Hindlimb muscle (tissue), 1 donor: Measurements from ENCODE around the gene RAB5A. TPM values are rescaled to one million over a fixed set of nuclear protein-coding genes. Genes with fewer than 3 reads are reported as not detected.
A peak's percentile ranks its signal among the peaks of the same experiment; 100 is the strongest.
"Not testable (repeated sequence)": the region's sequence is repeated elsewhere in the genome, so short reads cannot be mapped to it uniquely, and the experiment has no call there.

ENCODE experiments used
- DNase-seq: peaks from one replicate; pipeline ENCODE4 v3.0.0-alpha.2; 2013
- polyA plus RNA-seq: library from polyadenylated mRNA; unstranded; fragments of 120-200 nt; gene quantifications from one replicate; pipeline ENCODE4 v1.2.1, GENCODE V29; 2013; ENCODE audit not compliant: insufficient read length

RAB5A gene
- polyA plus RNA-seq: 36.6 TPM

GRCh38 chr3:19946832-19947548 is at the start of gene RAB5A:
Gene RAB5A (plus strand): TSS chr3:19947097. CDS start chr3:19950899, 3,802 bp downstream.
- peak; percentile 97 for DNase-seq

GRCh38 chr3:19898721-19899120 is 48.2 kb upstream of the RAB5A start:
- DNase-seq: no peak

GRCh38 chr3:19899264-19899663 is 47.6 kb upstream of the RAB5A start:
- no peak for DNase-seq

- DNase-seq: not testable (repeated sequence)
These were observed 47.1 kb upstream of the RAB5A start for GRCh38 chr3:19899833-19900232.

- no peak for DNase-seq
These were observed 45.6 kb upstream of the RAB5A start for GRCh38 chr3:19901337-19901736.

- no peak for DNase-seq
These were observed 45.0 kb upstream of the RAB5A start for GRCh38 chr3:19901918-19902317.

- DNase-seq: no peak
These were observed 43.2 kb upstream of the RAB5A start for GRCh38 chr3:19903649-19904048.

- DNase-seq: no peak
These were observed 39.4 kb upstream of the RAB5A start for GRCh38 chr3:19907523-19907922.

GRCh38 chr3:19911452-19911851 is 35.4 kb upstream of the RAB5A start:
- no peak for DNase-seq

GRCh38 chr3:19917167-19917566 is 29.7 kb upstream of the RAB5A start:
- no peak for DNase-seq

- DNase-seq: no peak
These were observed 26.4 kb upstream of the RAB5A start for GRCh38 chr3:19920401-19921080.

GRCh38 chr3:19931180-19931692 is 15.7 kb upstream of the RAB5A start:
- no peak for DNase-seq

- no peak for DNase-seq
These were observed 15.1 kb upstream of the RAB5A start for GRCh38 chr3:19931767-19932188.

- DNase-seq: no peak
These were observed 14.5 kb upstream of the RAB5A start for GRCh38 chr3:19932422-19932821.

- DNase-seq: no peak
These were observed 12.8 kb upstream of the RAB5A start, which contains the start of gene EFHB for GRCh38 chr3:19934098-19934566. Gene EFHB (minus strand): TSS chr3:19934217. CDS start chr3:19934018, 199 bp downstream.

- no peak for DNase-seq
These were observed 9.2 kb upstream of the RAB5A start for GRCh38 chr3:19937459-19938294.

GRCh38 chr3:19938295-19938627 is 8.6 kb upstream of the RAB5A start:
- no peak for DNase-seq

- DNase-seq: no peak
These were observed 6.3 kb upstream of the RAB5A start for GRCh38 chr3:19940643-19941042.

GRCh38 chr3:19945534-19945933 is 1.4 kb upstream of the RAB5A start:
- no peak for DNase-seq

- DNase-seq: peak; percentile 8
These were observed 697 bp upstream of the RAB5A start for GRCh38 chr3:19945969-19946831.

GRCh38 chr3:19947549-19948225 is 790 bp downstream of the RAB5A start:
- DNase-seq: peak; percentile 56
